ENCODE measurements around the gene FAM20A. TPM values are rescaled to one million over a fixed set of nuclear protein-coding genes. Genes with fewer than 3 reads are reported as not detected.
A peak's percentile ranks its signal among the peaks of the same experiment; 100 is the strongest.

The FAM20A gene
- polyA plus RNA-seq, 1 donor from 2014 or later, result not detected

DNA sequence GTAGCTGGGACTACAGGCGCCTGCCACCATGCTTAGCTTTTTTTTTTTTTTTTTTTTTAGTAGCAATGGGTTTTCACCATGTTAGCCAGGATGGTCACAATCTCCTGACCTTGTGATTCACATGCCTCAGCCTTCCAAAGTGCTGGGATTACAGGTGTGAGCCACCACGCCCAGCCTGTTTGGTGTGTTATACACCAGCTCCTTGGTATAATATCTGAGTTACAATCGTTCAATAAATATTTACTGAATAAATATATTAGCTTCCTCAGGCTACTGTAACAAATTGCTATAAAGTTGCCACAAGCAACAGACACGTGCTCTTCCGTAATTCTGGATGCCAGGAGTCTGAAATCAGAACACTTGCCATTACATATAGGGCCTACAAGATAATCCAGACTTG lies 13.6 kb upstream of the FAM20A start:
- H3K4me1 Mint-ChIP-seq, result no peaks in the 10 kb centered on the region
- H3K9me3 Mint-ChIP-seq, result peaks cover 1 to 13% (median 6%) of the 10 kb centered on the region in 3 donors
- no peak overlapping the region for H3K27ac Mint-ChIP-seq
- H3K36me3 Mint-ChIP-seq, result peaks cover 3% of the 10 kb centered on the region
- H3K27me3 Mint-ChIP-seq, result peaks cover 22% of the 10 kb centered on the region
- H3K4me3 Mint-ChIP-seq, result no peak overlapping the region

DNA sequence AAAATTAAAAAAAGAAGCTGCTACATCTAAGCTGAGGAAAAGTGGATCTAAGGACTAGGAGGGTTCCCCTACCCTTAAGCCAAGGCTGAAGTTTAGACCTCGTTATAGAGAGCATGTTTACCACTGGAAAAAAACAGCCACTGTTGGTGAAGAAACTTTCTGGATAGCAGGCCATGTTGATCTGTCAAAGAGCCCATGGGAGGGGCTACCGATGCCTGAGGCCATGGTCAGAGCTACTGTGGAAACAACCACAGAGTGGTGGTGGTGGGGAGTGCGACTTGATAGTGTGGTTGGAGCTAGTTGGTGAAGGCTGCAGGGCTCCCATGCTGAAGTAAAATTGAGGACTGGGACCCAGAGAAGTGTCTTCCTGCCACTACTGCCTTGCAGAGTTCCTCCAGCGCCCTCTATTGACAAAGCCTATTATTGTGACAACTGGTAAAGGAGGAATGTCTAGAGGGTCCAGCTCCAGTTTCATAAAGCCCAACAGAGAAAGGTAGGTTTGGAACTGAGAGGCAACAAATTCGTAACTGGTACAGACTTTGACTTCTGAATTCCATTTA lies 12.7 kb upstream of the FAM20A start:
- H3K4me3 Mint-ChIP-seq, result peak overlapping the region in 1 of 4 donors; percentile 77
- H3K27me3 Mint-ChIP-seq, result peaks cover 17% of the 10 kb centered on the region
- peaks cover 4 to 20% (median 11%) of the 10 kb centered on the region in 3 donors for H3K9me3 Mint-ChIP-seq
- peaks cover 3% of the 10 kb centered on the region for H3K36me3 Mint-ChIP-seq
- no peaks in the 10 kb centered on the region for H3K4me1 Mint-ChIP-seq
- no peak overlapping the region for H3K27ac Mint-ChIP-seq

DNA sequence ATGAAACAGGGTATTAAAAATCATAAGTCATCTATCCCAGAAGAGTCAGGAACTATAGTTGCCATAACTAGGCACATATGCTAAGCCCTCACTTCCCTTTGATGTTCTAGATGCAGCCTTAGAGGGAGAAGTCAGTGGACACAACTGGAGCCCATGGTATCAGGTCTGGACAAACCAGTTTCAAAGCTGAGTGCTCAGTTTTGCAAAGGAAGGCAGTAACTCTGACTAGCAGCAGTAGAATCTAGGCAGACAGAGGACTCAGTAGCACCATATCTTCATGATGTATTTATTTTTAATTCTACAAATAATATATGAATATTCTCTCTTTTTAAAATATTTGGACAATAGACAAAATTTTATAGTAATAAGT lies 11.7 kb upstream of the FAM20A start:
- Mint-ChIP-seq H3K27me3 (peaks cover 15% of the 10 kb centered on the region), H3K36me3 (peaks cover 5% of the 10 kb centered on the region)

DNA sequence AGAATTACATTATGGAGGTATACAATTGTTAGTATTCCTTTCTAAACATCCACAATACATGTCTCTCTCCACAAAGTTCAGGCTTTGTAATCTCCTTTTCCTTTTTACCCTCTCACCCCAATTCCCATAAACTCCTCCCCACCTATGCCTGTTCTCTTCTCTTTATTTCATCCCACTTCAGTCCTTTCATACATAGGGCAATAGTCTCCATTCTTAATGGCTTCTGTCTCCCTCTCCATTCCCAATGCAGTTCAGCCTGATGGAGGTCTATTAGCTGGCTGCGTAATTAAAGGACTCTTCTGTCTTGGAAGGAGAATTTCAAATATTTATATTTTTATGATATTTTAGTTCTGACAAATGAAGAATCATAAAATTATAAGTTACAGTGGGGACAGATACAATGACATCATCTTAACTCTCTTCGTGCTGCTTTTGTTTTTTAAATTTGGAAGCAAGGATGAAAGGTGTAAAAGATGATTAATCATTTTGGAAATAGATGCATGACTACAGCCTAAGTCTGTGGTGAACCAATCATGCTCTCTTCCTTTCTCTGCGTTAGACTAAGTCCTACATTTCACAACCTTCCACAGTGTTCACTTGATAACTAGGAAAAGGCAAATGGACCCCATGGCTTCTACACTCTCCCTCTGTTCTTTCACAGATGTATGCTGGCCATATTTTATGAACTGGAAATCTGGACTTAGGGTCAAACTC lies 11.2 kb upstream of the FAM20A start:
- Mint-ChIP-seq H3K27ac (no peak overlapping the region), H3K4me3 (peak overlapping the region in 1 of 4 donors; percentile 52), H3K9me3 (peaks cover 4 to 34% (median 17%) of the 10 kb centered on the region in 3 donors), H3K27me3 (peaks cover 14% of the 10 kb centered on the region), H3K36me3 (peaks cover 7% of the 10 kb centered on the region), H3K4me1 (no peaks in the 10 kb centered on the region)

More for the DNA sequence above, 11.7 kb upstream of the FAM20A start:
- Mint-ChIP-seq H3K9me3 (peaks cover 4 to 29% (median 12%) of the 10 kb centered on the region in 3 donors), H3K4me3 (no peak overlapping the region), H3K4me1 (no peaks in the 10 kb centered on the region), H3K27ac (no peak overlapping the region)

DNA sequence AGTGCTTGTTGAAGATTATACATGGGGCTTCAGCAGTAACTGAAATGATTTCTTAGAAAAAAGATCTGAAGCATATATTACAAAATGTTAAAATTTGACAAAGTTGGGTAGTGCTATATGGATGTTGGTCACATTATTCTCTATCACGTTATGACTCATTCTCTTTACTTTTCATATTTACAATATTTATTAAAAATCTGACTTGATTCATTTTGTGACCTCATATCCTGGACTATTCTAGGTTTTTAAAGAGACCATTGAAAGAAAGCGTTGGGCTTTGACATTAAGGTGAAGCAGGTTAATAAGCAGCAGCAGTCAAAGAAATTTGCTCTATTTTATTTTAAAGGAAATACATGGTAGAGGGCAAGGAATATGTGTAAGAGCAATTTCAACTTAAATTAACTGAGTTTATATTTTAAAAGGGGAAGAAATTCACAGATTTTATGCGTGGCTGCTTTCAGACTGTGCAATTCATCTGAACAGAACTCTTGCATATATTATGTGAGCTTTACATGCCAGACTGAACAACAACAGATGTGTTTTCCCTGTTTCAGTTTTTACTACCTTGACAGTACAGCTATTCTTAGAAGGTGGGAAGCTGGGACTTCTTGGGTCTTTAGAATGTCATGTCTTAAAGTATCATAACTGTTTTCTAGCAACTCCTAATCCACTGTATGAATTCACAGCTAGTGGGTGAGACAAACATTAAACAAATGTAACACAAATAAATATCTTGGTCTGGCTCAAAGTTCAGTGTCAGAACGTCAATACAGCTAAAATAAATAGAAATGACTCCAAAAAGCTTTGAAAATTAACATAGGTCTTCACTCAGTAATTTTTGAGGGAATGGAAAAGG lies 10.4 kb upstream of the FAM20A start:
- H3K36me3 Mint-ChIP-seq, result peaks cover 7% of the 10 kb centered on the region
- H3K4me3 Mint-ChIP-seq, result no peak overlapping the region
- no peaks in the 10 kb centered on the region for H3K4me1 Mint-ChIP-seq
- H3K9me3 Mint-ChIP-seq, result peaks cover 4 to 42% (median 17%) of the 10 kb centered on the region in 3 donors
- H3K27ac Mint-ChIP-seq, result no peak overlapping the region
- H3K27me3 Mint-ChIP-seq, result peaks cover 14% of the 10 kb centered on the region

DNA sequence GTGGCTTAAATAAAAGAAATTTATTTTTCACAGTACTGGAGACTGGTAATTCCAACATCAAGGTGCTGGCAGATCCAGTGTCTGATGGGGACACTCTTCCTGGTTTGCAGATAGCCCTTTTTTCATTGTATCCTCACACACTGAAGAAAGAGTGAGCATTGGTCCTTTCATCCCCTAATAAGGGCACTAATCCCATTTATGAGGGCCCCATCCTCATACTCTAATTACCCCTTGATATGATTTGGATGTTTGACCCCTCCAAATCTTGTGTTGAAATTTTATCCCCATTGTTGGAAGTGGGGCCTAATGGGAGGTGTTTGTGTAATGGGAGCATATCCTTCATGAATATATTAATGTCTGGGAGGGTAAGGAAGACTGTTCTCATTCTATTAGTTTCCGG lies 9.4 kb upstream of the FAM20A start:
- H3K27me3 Mint-ChIP-seq, result peaks cover 11% of the 10 kb centered on the region
- H3K4me3 Mint-ChIP-seq, result peak overlapping the region in 1 of 4 donors; percentile 2
- H3K4me1 Mint-ChIP-seq, result no peaks in the 10 kb centered on the region
- H3K9me3 Mint-ChIP-seq, result peaks cover 4 to 42% (median 18%) of the 10 kb centered on the region in 3 donors
- H3K27ac Mint-ChIP-seq, result no peak overlapping the region
- peaks cover 7% of the 10 kb centered on the region for H3K36me3 Mint-ChIP-seq

DNA sequence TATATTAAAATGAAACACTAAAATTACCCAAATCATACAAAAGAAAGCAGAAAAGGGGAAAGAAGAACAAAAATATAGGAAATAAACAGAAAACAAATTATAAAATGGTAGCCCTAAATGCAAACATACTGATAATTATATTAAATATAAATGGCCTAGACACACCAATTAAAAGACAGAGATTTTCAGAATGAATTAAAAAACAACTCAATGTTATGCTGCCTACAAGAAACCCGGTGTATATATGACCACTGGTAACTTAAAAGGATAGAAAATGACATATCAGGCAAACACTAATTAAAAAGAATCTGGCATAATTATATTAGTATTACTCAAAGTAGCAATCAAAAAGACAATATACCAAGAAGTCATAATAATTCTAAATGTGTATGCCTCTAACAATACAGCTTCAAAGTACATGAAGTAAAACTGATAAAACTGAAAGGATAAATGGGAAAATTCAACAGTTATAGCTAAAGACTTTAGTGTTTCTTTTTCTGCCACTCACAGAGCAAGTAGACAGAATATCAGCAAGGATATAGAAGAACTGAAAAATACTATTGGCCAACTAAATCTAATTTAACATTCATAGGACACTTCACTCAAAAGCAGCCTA lies 7.5 kb upstream of the FAM20A start:
- no peak overlapping the region for H3K4me3 Mint-ChIP-seq
- no peaks in the 10 kb centered on the region for H3K4me1 Mint-ChIP-seq
- H3K27ac Mint-ChIP-seq, result no peak overlapping the region
- peaks cover 7% of the 10 kb centered on the region for H3K36me3 Mint-ChIP-seq
- H3K27me3 Mint-ChIP-seq, result peaks cover 8% of the 10 kb centered on the region
- H3K9me3 Mint-ChIP-seq, result peaks cover 4 to 42% (median 19%) of the 10 kb centered on the region in 3 donors

DNA sequence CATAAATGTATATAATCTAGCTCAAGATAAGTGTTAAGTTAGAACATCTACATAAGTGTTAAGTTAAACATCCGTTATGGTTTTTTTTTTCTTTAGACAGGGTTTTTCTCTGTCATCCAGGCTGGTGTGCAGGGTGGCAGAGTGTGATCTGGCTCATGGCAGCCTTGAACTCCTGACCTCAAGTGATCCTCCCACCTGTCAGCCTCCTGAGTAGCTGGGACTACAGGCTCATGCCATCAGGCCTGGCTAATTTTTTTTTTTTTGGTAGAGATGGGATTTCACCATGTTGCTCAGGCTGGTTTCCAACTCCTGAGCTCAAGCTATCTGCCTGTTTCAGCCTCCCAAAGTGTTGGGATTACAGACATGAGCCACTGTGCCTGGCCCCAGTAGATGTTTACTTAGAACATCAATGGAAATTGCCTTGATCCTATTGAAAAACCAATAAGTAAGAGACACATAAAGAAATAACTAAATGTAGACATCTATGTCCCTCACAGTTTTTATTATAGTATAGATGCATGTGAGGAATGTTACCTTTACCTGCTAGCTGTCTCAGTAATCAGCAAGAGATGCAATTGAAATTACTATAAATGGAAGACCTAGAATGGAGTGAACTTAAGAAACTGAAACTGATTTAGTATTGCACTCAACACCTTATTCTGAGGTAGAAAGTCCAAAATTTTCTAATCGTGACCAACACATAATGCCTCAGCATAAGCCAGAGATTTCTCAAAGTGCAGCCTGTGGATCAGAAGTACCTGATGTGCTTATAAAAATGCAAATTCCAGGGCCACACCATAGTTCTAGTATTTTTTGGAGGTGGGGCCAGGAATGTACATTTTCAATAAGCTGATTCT lies 5.5 kb upstream of the FAM20A start:
- peaks cover 7% of the 10 kb centered on the region for H3K36me3 Mint-ChIP-seq
- peaks cover 4 to 42% (median 19%) of the 10 kb centered on the region in 3 donors for H3K9me3 Mint-ChIP-seq
- H3K4me3 Mint-ChIP-seq, result no peak overlapping the region
- H3K27me3 Mint-ChIP-seq, result peaks cover 22% of the 10 kb centered on the region
- H3K27ac Mint-ChIP-seq, result no peak overlapping the region
- no peaks in the 10 kb centered on the region for H3K4me1 Mint-ChIP-seq

DNA sequence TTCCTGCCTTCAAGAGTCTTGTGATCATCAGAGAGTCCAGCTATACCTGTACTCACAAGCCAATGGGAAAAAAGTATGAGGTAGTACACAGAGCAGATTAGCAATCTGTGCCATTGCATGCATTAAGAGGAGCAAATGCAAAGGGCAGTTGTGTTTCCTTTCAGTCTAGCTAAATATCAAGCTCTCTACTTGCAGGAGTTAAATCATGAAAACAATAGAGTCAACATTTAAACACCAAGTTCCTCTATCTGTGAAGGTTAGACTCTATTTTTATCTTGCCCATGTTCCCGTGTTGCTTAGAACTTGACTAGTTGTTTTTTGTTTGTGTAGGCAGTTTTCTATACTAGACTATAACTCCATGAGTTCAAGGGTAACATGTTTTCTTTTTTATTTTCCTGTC lies 4.7 kb upstream of the FAM20A start:
- Mint-ChIP-seq H3K36me3 (peaks cover 4% of the 10 kb centered on the region), H3K27me3 (peaks cover 27% of the 10 kb centered on the region)

DNA sequence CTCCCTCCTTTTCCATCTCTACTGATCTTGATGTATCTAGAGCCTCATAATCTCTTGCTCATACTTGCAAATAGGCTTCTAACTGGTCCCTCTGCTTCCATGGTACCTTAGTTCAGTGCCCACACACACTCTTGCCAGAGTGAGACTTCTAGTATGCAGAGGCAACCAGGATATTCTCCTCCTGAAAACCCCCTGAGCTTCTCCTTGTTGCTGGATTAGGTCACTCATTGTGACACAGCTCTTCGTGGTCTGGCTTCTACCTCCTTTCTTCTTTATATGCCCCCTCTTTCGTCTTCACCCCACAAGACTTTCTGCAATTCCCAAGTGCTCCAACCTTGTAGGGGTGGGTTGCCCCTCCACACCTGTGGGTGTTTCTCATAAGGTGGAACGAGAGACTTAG lies 2.5 kb upstream of the FAM20A start:
- Mint-ChIP-seq H3K4me1 (peaks cover 0 to 5% (median 2%) of the 10 kb centered on the region in 3 donors), H3K4me3 (no peak overlapping the region), H3K36me3 (peaks cover 2% of the 10 kb centered on the region), H3K27me3 (peaks cover 36% of the 10 kb centered on the region), H3K27ac (no peak overlapping the region), H3K9me3 (peaks cover 0 to 20% (median 8%) of the 10 kb centered on the region in 3 donors)

More for the DNA sequence above, 4.7 kb upstream of the FAM20A start:
- Mint-ChIP-seq H3K4me3 (no peak overlapping the region), H3K9me3 (peaks cover 4 to 40% (median 19%) of the 10 kb centered on the region in 3 donors), H3K27ac (no peak overlapping the region), H3K4me1 (peaks cover 0 to 1% (median 0%) of the 10 kb centered on the region in 3 donors)

DNA sequence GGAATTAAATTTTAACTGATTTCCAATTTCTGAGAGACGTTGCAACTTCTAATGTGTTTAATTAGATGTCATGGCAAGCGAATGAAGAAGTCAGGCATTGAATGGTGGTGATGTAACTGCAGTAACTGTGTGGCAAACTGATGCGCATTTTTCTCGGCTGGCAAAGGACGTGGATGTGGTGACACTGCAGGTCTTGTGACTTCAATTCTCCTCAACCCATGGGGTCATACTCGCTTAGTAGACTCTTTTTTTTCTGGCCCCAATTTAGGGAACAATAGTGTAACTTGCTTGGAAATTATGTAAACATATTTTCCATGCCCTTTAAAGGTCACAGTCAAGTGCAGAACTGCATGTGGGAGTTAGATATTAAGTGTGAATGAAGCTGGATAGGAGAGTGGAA lies 1.9 kb upstream of the FAM20A start:
- Mint-ChIP-seq H3K9me3 (peaks cover 0 to 14% (median 8%) of the 10 kb centered on the region in 3 donors), H3K4me3 (no peak overlapping the region), H3K27me3 (peaks cover 43% of the 10 kb centered on the region), H3K27ac (no peak overlapping the region), H3K36me3 (peaks cover 2% of the 10 kb centered on the region), H3K4me1 (peaks cover 0 to 5% (median 2%) of the 10 kb centered on the region in 3 donors)

DNA sequence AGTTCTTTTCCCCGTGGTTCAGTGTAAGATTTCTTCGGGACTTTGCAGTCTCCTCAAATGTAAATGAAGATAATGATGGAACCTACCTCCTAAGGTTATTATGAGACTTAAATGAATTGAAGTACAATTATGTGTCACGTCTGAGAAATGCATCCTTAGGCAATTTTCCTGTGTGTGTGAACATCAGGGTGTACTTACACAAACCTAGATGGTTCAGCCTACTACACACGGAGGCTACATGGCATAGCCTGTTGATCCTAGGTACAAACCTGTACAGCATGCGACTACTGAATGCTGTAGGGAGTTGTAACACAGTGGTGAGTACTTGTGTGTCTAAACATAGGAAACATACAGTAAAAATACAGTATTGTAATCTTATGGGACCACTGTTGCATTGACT lies 1.1 kb upstream of the FAM20A start:
- peaks cover 0 to 5% (median 2%) of the 10 kb centered on the region in 3 donors for H3K4me1 Mint-ChIP-seq
- peaks cover 0 to 7% (median 2%) of the 10 kb centered on the region in 3 donors for H3K9me3 Mint-ChIP-seq
- H3K27me3 Mint-ChIP-seq, result peaks cover 47% of the 10 kb centered on the region
- peak overlapping the region in 1 of 4 donors; percentile 47 for H3K4me3 Mint-ChIP-seq
- H3K27ac Mint-ChIP-seq, result no peak overlapping the region
- H3K36me3 Mint-ChIP-seq, result no peaks in the 10 kb centered on the region

DNA sequence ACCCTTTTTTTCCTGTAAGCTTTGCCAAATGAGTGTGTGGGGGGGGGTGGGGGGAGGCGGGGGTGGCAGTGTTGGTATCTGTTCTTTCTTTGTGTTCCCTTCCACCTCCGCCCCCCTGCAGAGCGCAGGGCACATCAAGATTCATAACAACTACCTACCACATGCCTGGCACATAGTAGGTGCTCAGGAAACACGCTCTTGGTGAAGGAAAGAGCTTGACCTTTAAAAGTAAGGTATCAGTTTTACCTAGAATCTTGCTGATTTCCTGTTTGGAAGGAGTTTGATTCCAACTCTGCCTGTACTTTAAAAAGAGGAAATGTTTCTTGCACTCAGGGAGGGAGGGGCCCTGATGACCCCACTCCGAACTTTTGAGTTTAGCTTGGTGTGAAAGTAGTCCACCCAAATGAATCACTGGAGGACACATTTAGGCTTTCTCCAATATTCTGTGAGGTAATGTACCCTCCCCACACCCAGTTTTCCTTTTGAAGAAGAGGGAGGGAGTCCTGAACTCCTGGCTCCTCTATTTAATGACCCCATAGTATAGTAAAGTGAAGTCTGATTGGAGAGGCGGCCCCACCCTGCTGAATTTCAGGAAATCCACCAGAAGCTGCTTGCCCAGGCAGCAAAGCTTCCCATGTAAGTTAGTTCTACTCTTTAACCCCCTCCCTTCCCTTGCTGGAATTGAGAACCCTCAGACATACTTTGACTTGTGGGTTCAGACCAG lies 560 bp upstream of the FAM20A start:
- H3K27me3 Mint-ChIP-seq, result peaks cover 47% of the 10 kb centered on the region
- H3K27ac Mint-ChIP-seq, result no peak overlapping the region
- peaks cover 0 to 5% (median 2%) of the 10 kb centered on the region in 3 donors for H3K4me1 Mint-ChIP-seq
- H3K4me3 Mint-ChIP-seq, result peak overlapping the region in 1 of 4 donors; percentile 41
- no peaks in the 10 kb centered on the region for H3K36me3 Mint-ChIP-seq
- peaks cover 0 to 2% (median 1%) of the 10 kb centered on the region in 3 donors for H3K9me3 Mint-ChIP-seq

All from IgD-negative memory B cell (primary cell).